Astrocyte (in vitro differentiated cells and primary cell): ENCODE measurements around the gene FAM81A. TPM values are rescaled to one million over a fixed set of nuclear protein-coding genes. Genes with fewer than 3 reads are reported as not detected.
"Not testable (repeated sequence)": the region's sequence is repeated elsewhere in the genome, so short reads cannot be mapped to it uniquely, and the experiment has no call there.

Experiments
- DNase-seq: peaks from one replicate; pipeline ENCODE4 v3.0.0-alpha.2; 2010; ENCODE audit warnings: low read depth
- FAIRE-seq: peaks from 2 replicates; lab custom pipeline; 2011; peaks lifted over from hg19 to GRCh38; lab: Jason Lieb, UNC
- H2AFZ ChIP-seq: 2 replicates; pipeline ENCODE4 v1.6.0; 2012; ENCODE audit warnings: low read depth, low read length, inconsistent platforms
- H3K27ac ChIP-seq: 2 replicates; pipeline ENCODE4 v1.5.1; 2011; ENCODE audit warnings: low read depth, low read length, inconsistent platforms
- H3K27me3 ChIP-seq: 2 replicates; pipeline ENCODE4 v1.6.0; 2011; ENCODE audit warnings: low read length, inconsistent platforms; ENCODE audit not compliant: insufficient read depth
- H3K36me3 ChIP-seq: 2 replicates; pipeline ENCODE4 v1.5.1; 2011; ENCODE audit warnings: low read length, inconsistent platforms; ENCODE audit not compliant: insufficient read depth
- H3K4me1 ChIP-seq: 2 replicates; pipeline ENCODE4 v1.5.1; 2011; ENCODE audit warnings: low read length, inconsistent platforms; ENCODE audit not compliant: insufficient read depth
- H3K4me2 ChIP-seq: 2 replicates; pipeline ENCODE4 v1.6.0; 2012; ENCODE audit warnings: low read length, inconsistent platforms
- H3K4me3 ChIP-seq: 2 replicates; pipeline ENCODE4 v1.5.1; 2011; ENCODE audit warnings: low read depth, mild to moderate bottlenecking, low read length, inconsistent platforms; ENCODE audit not compliant: insufficient read depth
- H3K79me2 ChIP-seq: 2 replicates; pipeline ENCODE4 v1.6.0; 2012; ENCODE audit warnings: mild to moderate bottlenecking, low read length, inconsistent platforms; ENCODE audit not compliant: insufficient read depth
- H3K9ac ChIP-seq: 2 replicates; pipeline ENCODE4 v1.6.0; 2012; ENCODE audit warnings: mild to moderate bottlenecking, low read length, inconsistent platforms
- H3K9me3 ChIP-seq: 2 replicates; pipeline ENCODE4 v1.5.1; 2012; ENCODE audit warnings: low read depth, mild to moderate bottlenecking, low read length, inconsistent platforms; ENCODE audit not compliant: insufficient read depth
- H4K20me1 ChIP-seq: 2 replicates; pipeline ENCODE4 v1.6.0; 2012; ENCODE audit warnings: low read length, inconsistent platforms; ENCODE audit not compliant: insufficient read depth
- H3K27ac Mint-ChIP-seq: one replicate; pipeline ENCODE4 v1.8.0; 2021; ENCODE audit warnings: mild to moderate bottlenecking, mixed read lengths; ENCODE audit not compliant: unreplicated experiment
- H3K27me3 Mint-ChIP-seq: one replicate; pipeline ENCODE4 v1.8.0; 2021; ENCODE audit warnings: low read depth, mixed read lengths; ENCODE audit not compliant: unreplicated experiment
- H3K36me3 Mint-ChIP-seq: one replicate; pipeline ENCODE4 v1.8.0; 2021; ENCODE audit warnings: low read depth, mixed read lengths; ENCODE audit not compliant: unreplicated experiment
- H3K4me1 Mint-ChIP-seq: one replicate; pipeline ENCODE4 v1.8.0; 2021; ENCODE audit warnings: low read depth, mixed read lengths; ENCODE audit not compliant: unreplicated experiment
- H3K4me3 Mint-ChIP-seq: one replicate; pipeline ENCODE4 v1.8.0; 2021; ENCODE audit warnings: mild to moderate bottlenecking, moderate library complexity, mixed read lengths; ENCODE audit not compliant: unreplicated experiment
- H3K9me3 Mint-ChIP-seq: one replicate; pipeline ENCODE4 v1.8.0; 2021; ENCODE audit warnings: mild to moderate bottlenecking, mixed read lengths; ENCODE audit not compliant: unreplicated experiment
- CTCF ChIP-seq: IDR thresholded peaks from 2 replicates; pipeline ENCODE4 v1.5.1; 2011; ENCODE audit warnings: low read depth, mild to moderate bottlenecking, inconsistent platforms, low read length, moderate library complexity; ENCODE audit not compliant: insufficient read depth
- EZH2 ChIP-seq: IDR thresholded peaks from 2 replicates; pipeline ENCODE4 v1.6.1; 2012; ENCODE audit warnings: mild to moderate bottlenecking, low read length, inconsistent platforms; ENCODE audit not compliant: insufficient read depth
- total RNA-seq: library from RNA; stranded (reverse); gene quantifications from 2 replicates; pipeline ENCODE4 v1.2.1, GENCODE V29; 2021

Gene FAM81A
- total RNA-seq, 1 donor from 2014 or later: 0.73 TPM

- no peaks in the 10 kb centered on the region for H3K9me3 ChIP-seq
- H3K9me3 Mint-ChIP-seq: peaks cover 11% of the 10 kb centered on the region
- H3K27me3 Mint-ChIP-seq: no peaks in the 10 kb centered on the region
- FAIRE-seq (no peak), DNase-seq (no peak)
- no peak for TF ChIP-seq CTCF
- H3K36me3 Mint-ChIP-seq: no peaks in the 10 kb centered on the region
- H3K79me2 ChIP-seq: no peaks in the 10 kb centered on the region
- H3K4me1 ChIP-seq: peaks cover 3% of the 10 kb centered on the region
- H3K36me3 ChIP-seq: no peaks in the 10 kb centered on the region
- H3K4me3 Mint-ChIP-seq: no peak overlapping the region
- no peak overlapping the region for H3K27ac ChIP-seq
- peaks cover 2% of the 10 kb centered on the region for H3K27me3 ChIP-seq
- no peaks in the 10 kb centered on the region for H3K4me1 Mint-ChIP-seq
- no peak overlapping the region for H3K4me2 ChIP-seq
- no peaks in the 10 kb centered on the region for H4K20me1 ChIP-seq
- no peak overlapping the region for H2AFZ ChIP-seq
- H3K4me3 ChIP-seq: no peak overlapping the region
- H3K27ac Mint-ChIP-seq: no peak overlapping the region
- H3K9ac ChIP-seq: no peak overlapping the region
These were observed 46.4 kb downstream of the FAM81A start for GRCh38 chr15:59484399-59484798.

- no peaks in the 10 kb centered on the region for H3K4me1 Mint-ChIP-seq
- no peak overlapping the region for H3K27ac ChIP-seq
- no peak for TF ChIP-seq EZH2
- no peak for TF ChIP-seq CTCF
- no peak overlapping the region for H2AFZ ChIP-seq
- H3K4me3 ChIP-seq: no peak overlapping the region
- no peaks in the 10 kb centered on the region for H3K79me2 ChIP-seq
- H3K36me3 ChIP-seq: no peaks in the 10 kb centered on the region
- peaks cover 3% of the 10 kb centered on the region for H3K4me1 ChIP-seq
- no peaks in the 10 kb centered on the region for H3K36me3 Mint-ChIP-seq
- no peak for FAIRE-seq
- peaks cover 2% of the 10 kb centered on the region for H3K27me3 ChIP-seq
- no peak overlapping the region for H3K9ac ChIP-seq
- H3K27ac Mint-ChIP-seq: no peak overlapping the region
- H3K9me3 Mint-ChIP-seq: peaks cover 10% of the 10 kb centered on the region
- no peaks in the 10 kb centered on the region for H3K27me3 Mint-ChIP-seq
- no peaks in the 10 kb centered on the region for H4K20me1 ChIP-seq
- H3K9me3 ChIP-seq: no peaks in the 10 kb centered on the region
- H3K4me2 ChIP-seq: no peak overlapping the region
- no peak overlapping the region for H3K4me3 Mint-ChIP-seq
- DNase-seq: no peak
These were observed 47.0 kb downstream of the FAM81A start for GRCh38 chr15:59485036-59485435.

GRCh38 chr15:59489485-59489884 lies 51.5 kb downstream of the FAM81A start:
- not testable (repeated sequence) for H3K4me2 ChIP-seq, H3K27ac Mint-ChIP-seq, H3K9me3 ChIP-seq, H3K9ac ChIP-seq, H3K79me2 ChIP-seq, H3K4me1 Mint-ChIP-seq, H3K36me3 Mint-ChIP-seq, FAIRE-seq, H4K20me1 ChIP-seq, H3K27me3 Mint-ChIP-seq, H3K36me3 ChIP-seq, H2AFZ ChIP-seq, H3K27me3 ChIP-seq, H3K4me3 Mint-ChIP-seq, H3K4me1 ChIP-seq, DNase-seq, H3K9me3 Mint-ChIP-seq, H3K27ac ChIP-seq, H3K4me3 ChIP-seq
